ENCODE results near the gene GPR42. TPM values are rescaled to one million over a fixed set of nuclear protein-coding genes. Genes with fewer than 3 reads are reported as not detected.

GPR42 gene
- total and polyA plus RNA-seq, 4 donors, result 0.21 to 1.5 TPM; not detected in 2

GRCh38 chr19:35380450-35381124, 9.7 kb downstream of the GPR42 start:
- Histone ChIP-seq H3K4me1 (ENCODE audit: control insufficient read depth in 5 of 5, insufficient read depth in 5 of 5, low read length in 5 of 5) (peaks cover 0 to 3% (median 0%) of the 10 kb centered on the region in 5 donors), H3K36me3 (ENCODE audit: control insufficient read depth in 4 of 4, insufficient read depth in 4 of 4, low read length in 4 of 4) (no peaks in the 10 kb centered on the region), H3K9ac (ENCODE audit: insufficient read depth in 1 of 2, low read length in 2 of 2) (no peak overlapping the region), H3K9me3 (ENCODE audit: control insufficient read depth in 4 of 4, insufficient read depth in 3 of 4, low read length in 3 of 4) (no peaks in the 10 kb centered on the region), H3K27me3 (ENCODE audit: control insufficient read depth in 3 of 3, insufficient read depth in 3 of 3, low read length in 2 of 3) (no peaks in the 10 kb centered on the region), H3K4me3 (no peak overlapping the region), H3K27ac (ENCODE audit: low read depth in 1 of 2, low read length in 1 of 2) (no peak overlapping the region)
- ATAC-seq (ENCODE audit: insufficient read depth, low FRiP score) (no peak), DNase-seq (no peak)
- TF ChIP-seq, protein P1, sequence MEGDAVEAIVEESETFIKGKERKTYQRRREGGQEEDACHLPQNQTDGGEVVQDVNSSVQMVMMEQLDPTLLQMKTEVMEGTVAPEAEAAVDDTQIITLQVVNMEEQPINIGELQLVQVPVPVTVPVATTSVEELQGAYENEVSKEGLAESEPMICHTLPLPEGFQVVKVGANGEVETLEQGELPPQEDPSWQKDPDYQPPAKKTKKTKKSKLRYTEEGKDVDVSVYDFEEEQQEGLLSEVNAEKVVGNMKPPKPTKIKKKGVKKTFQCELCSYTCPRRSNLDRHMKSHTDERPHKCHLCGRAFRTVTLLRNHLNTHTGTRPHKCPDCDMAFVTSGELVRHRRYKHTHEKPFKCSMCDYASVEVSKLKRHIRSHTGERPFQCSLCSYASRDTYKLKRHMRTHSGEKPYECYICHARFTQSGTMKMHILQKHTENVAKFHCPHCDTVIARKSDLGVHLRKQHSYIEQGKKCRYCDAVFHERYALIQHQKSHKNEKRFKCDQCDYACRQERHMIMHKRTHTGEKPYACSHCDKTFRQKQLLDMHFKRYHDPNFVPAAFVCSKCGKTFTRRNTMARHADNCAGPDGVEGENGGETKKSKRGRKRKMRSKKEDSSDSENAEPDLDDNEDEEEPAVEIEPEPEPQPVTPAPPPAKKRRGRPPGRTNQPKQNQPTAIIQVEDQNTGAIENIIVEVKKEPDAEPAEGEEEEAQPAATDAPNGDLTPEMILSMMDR (IDR thresholded peaks at IDR 0.05; ENCODE audit: control extremely low read depth, extremely low read depth), result no peak
- WGBS, 2 donors, result 59 to 65% methylated on average over 9 of the region's 9 CpGs

GRCh38 chr19:35381318-35381717, 10.4 kb downstream of the GPR42 start:
- Histone ChIP-seq H3K27me3 (ENCODE audit: control insufficient read depth in 3 of 3, insufficient read depth in 3 of 3, low read length in 2 of 3) (no peaks in the 10 kb centered on the region), H3K9ac (ENCODE audit: insufficient read depth in 1 of 2, low read length in 2 of 2) (no peak overlapping the region), H3K4me1 (ENCODE audit: control insufficient read depth in 5 of 5, insufficient read depth in 5 of 5, low read length in 5 of 5) (no peaks in the 10 kb centered on the region), H3K4me3 (no peak overlapping the region), H3K27ac (ENCODE audit: low read depth in 1 of 2, low read length in 1 of 2) (no peak overlapping the region), H3K36me3 (ENCODE audit: control insufficient read depth in 4 of 4, insufficient read depth in 4 of 4, low read length in 4 of 4) (no peaks in the 10 kb centered on the region), H3K9me3 (ENCODE audit: control insufficient read depth in 4 of 4, insufficient read depth in 3 of 4, low read length in 3 of 4) (no peaks in the 10 kb centered on the region)
- ATAC-seq (ENCODE audit: insufficient read depth, low FRiP score) (no peak), DNase-seq (no peak)
- TF ChIP-seq, protein P1 (IDR thresholded peaks at IDR 0.05; ENCODE audit: control extremely low read depth, extremely low read depth), result no peak
- WGBS, 2 donors, result 46 to 81% methylated on average over 3 of the region's 3 CpGs

DNA sequence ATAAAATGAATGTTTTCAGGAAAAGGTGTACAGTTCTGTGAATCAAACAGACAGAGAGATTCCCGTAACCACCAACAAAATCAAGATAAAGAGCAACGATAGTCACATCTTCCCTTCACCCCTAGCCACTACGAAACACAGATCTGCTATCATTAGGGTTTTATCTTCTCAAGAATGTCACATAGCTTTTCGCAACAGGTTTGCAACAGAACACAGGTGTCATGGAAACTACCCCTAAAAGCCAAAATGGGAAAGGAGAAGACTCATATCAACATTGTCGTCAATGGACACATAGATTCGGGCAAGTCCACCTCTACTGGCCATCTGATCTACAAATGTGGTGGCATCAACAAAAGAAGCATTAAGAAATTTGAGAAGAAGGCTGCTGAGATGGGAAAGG, 11.1 kb downstream of the GPR42 start:
- Histone ChIP-seq H3K4me1 (ENCODE audit: control insufficient read depth in 5 of 5, insufficient read depth in 5 of 5, low read length in 5 of 5) (no peaks in the 10 kb centered on the region), H3K36me3 (ENCODE audit: control insufficient read depth in 4 of 4, insufficient read depth in 4 of 4, low read length in 4 of 4) (no peaks in the 10 kb centered on the region), H3K9ac (ENCODE audit: insufficient read depth in 1 of 2, low read length in 2 of 2) (no peak overlapping the region), H3K27me3 (ENCODE audit: control insufficient read depth in 3 of 3, insufficient read depth in 3 of 3, low read length in 2 of 3) (no peaks in the 10 kb centered on the region), H3K27ac (ENCODE audit: low read depth in 1 of 2, low read length in 1 of 2) (no peak overlapping the region), H3K4me3 (no peak overlapping the region), H3K9me3 (ENCODE audit: control insufficient read depth in 4 of 4, insufficient read depth in 3 of 4, low read length in 3 of 4) (no peaks in the 10 kb centered on the region)
- TF ChIP-seq, protein P1 (IDR thresholded peaks at IDR 0.05; ENCODE audit: control extremely low read depth, extremely low read depth), result no peak
- ATAC-seq (ENCODE audit: insufficient read depth, low FRiP score) (no peak), DNase-seq (no peak)
- WGBS, 2 donors, result 91 to 97% methylated on average over 6 of the region's 6 CpGs

GRCh38 chr19:35383536-35383935, 12.7 kb downstream of the GPR42 start:
- H3K9ac ChIP-seq (ENCODE audit: insufficient read depth in 1 of 2, low read length in 2 of 2), result no peak overlapping the region
- no peak overlapping the region for H3K4me3 ChIP-seq
- no peak overlapping the region for H3K27ac ChIP-seq (ENCODE audit: low read depth in 1 of 2, low read length in 1 of 2)
- no peaks in the 10 kb centered on the region for H3K4me1 ChIP-seq (ENCODE audit: control insufficient read depth in 5 of 5, insufficient read depth in 5 of 5, low read length in 5 of 5)
- H3K9me3 ChIP-seq (ENCODE audit: control insufficient read depth in 4 of 4, insufficient read depth in 3 of 4, low read length in 3 of 4), result no peaks in the 10 kb centered on the region
- H3K27me3 ChIP-seq (ENCODE audit: control insufficient read depth in 3 of 3, insufficient read depth in 3 of 3, low read length in 2 of 3), result no peaks in the 10 kb centered on the region
- TF ChIP-seq, protein P1 (IDR thresholded peaks at IDR 0.05; ENCODE audit: control extremely low read depth, extremely low read depth), result no peak
- 94 to 95% methylated on average over 2 of the region's 2 CpGs for WGBS, 2 donors
- ATAC-seq (ENCODE audit: insufficient read depth, low FRiP score) (no peak), DNase-seq (no peak)
- H3K36me3 ChIP-seq (ENCODE audit: control insufficient read depth in 4 of 4, insufficient read depth in 4 of 4, low read length in 4 of 4), result no peaks in the 10 kb centered on the region

Measured in lung (tissue), 12 donors.